ENCODE data around the gene XPO4.

The XPO4 gene

DNA sequence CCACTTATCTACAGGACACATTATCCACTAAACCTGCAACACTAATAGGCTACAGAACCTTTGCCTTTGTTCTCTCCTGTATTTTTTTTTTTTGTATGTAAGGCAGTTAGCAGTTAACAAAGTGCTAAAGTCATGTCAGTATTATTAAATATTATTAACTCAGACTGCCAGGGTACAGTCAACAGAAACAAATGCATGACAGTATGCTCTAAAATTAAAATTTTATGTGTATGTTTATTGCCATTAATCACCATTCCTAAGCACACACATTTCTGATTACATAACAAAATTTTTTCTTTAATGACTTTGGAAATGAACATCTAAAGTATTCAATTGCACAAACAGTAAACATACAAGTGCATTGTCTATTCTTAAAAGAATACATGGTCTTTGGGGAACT, 41.7 kb downstream of the XPO4 start:
- Histone ChIP-seq H3K36me3 (ENCODE audit: insufficient read depth, insufficient read length, low read length) (peaks cover 25% of the 10 kb centered on the region), H3K4me1 (ENCODE audit: insufficient read depth, insufficient read length) (no peaks in the 10 kb centered on the region), H3K9me3 (ENCODE audit: insufficient read depth, low read length) (no peaks in the 10 kb centered on the region), H3K9ac (ENCODE audit: insufficient read length, low read depth) (no peak overlapping the region), H3K27me3 (ENCODE audit: insufficient read depth, insufficient read length) (no peaks in the 10 kb centered on the region), H3K4me3 (ENCODE audit: insufficient read length, low read depth) (no peak overlapping the region)
- no peak for DNase-seq (ENCODE audit: low read depth, low spot score)
- TF ChIP-seq ZNF274 (IDR thresholded peaks at IDR 0.05; ENCODE audit: low read depth, low read length) (no peak), SUZ12 (IDR thresholded peaks at IDR 0.05; ENCODE audit: extremely low read depth, insufficient read depth, insufficient read length) (no peak), YY1 (IDR thresholded peaks at IDR 0.05; ENCODE audit: insufficient read depth, insufficient read length) (no peak)

DNA sequence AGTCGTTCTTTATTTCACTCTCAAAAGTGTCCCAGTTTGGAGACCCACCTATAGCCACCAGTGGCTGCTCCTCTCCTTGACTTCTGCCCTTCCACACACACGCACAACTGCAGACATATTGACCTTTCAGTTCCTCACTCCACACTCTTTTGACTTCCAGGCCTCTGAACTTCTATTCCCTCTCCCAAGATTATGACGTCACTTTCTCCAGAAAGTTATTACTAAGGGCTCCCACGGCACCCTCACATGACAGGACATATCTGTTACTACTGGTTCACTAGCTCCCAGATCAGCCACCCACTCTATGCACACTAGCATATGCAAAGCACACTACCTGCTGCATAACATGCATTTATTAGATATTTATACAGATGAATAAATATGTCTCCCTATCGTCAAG, 45.9 kb downstream of the XPO4 start:
- H3K9ac ChIP-seq (ENCODE audit: insufficient read length, low read depth) = no peak overlapping the region
- peaks cover 19% of the 10 kb centered on the region for H3K36me3 ChIP-seq (ENCODE audit: insufficient read depth, insufficient read length, low read length)
- TF ChIP-seq YY1 (IDR thresholded peaks at IDR 0.05; ENCODE audit: insufficient read depth, insufficient read length) = no peak
- no peak for TF ChIP-seq ZNF274 (IDR thresholded peaks at IDR 0.05; ENCODE audit: low read depth, low read length)
- TF ChIP-seq SUZ12 (IDR thresholded peaks at IDR 0.05; ENCODE audit: extremely low read depth, insufficient read depth, insufficient read length) = no peak
- H3K4me1 ChIP-seq (ENCODE audit: insufficient read depth, insufficient read length) = no peaks in the 10 kb centered on the region
- DNase-seq (ENCODE audit: low read depth, low spot score) = no peak
- no peaks in the 10 kb centered on the region for H3K9me3 ChIP-seq (ENCODE audit: insufficient read depth, low read length)
- no peaks in the 10 kb centered on the region for H3K27me3 ChIP-seq (ENCODE audit: insufficient read depth, insufficient read length)
- H3K4me3 ChIP-seq (ENCODE audit: insufficient read length, low read depth) = no peak overlapping the region

DNA sequence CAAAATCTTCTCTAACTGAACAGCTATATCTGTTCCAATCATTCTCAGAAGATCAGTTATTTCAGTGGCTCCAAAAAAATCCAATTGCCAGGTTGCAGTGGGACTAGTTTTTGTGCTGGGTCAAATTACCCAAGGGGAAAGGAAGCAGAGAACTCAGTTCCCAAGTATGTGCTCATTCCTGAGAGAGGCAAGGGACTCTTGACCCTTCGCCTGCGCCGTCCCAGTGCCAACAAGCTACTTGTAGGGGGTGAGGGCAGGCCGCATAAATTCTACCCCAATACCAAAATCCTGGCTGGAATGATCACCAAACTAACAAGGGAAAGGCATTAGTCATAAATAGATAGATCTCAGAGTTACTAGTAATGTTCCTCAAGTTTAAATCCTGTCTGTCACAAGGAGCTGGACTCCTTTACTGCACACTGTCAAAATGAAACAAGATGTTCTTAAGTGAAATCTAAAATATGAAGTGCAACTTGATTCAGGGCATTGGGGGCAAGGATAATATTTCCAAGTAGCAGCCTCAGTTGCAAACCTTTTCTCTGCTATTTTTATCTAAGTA, 50.6 kb downstream of the XPO4 start:
- Histone ChIP-seq H3K36me3 (ENCODE audit: insufficient read depth, insufficient read length, low read length) (peaks cover 9% of the 10 kb centered on the region), H3K4me3 (ENCODE audit: insufficient read length, low read depth) (no peak overlapping the region), H3K4me1 (ENCODE audit: insufficient read depth, insufficient read length) (no peaks in the 10 kb centered on the region), H3K9me3 (ENCODE audit: insufficient read depth, low read length) (no peaks in the 10 kb centered on the region), H3K27me3 (ENCODE audit: insufficient read depth, insufficient read length) (no peaks in the 10 kb centered on the region), H3K9ac (ENCODE audit: insufficient read length, low read depth) (no peak overlapping the region)
- no peak for DNase-seq (ENCODE audit: low read depth, low spot score)
- no peak for TF ChIP-seq ZNF274 (IDR thresholded peaks at IDR 0.05; ENCODE audit: low read depth, low read length)

DNA sequence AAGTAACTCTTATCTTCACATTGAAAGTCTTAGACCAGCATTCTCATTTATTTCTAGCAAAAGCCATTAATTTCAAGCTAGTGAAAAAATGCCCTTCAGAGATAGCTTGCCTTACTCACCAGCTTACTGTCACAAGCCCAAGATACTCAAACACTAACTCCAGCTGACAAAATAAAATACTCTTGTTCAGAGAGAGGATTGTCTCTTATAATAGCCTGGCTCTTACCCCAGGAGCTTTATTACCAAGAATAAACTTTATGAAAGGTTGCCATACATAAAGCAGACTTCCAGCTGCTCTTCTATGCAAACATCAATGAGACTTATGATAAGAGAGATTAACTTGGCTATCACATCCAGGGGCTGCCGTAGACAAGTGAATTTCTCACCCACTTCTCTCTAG, 53.6 kb downstream of the XPO4 start:
- no peak overlapping the region for H3K9ac ChIP-seq (ENCODE audit: insufficient read length, low read depth)
- TF ChIP-seq SUZ12 (IDR thresholded peaks at IDR 0.05; ENCODE audit: extremely low read depth, insufficient read depth, insufficient read length) (no peak), YY1 (IDR thresholded peaks at IDR 0.05; ENCODE audit: insufficient read depth, insufficient read length) (no peak), ZNF274 (IDR thresholded peaks at IDR 0.05; ENCODE audit: low read depth, low read length) (no peak)
- no peak for DNase-seq (ENCODE audit: low read depth, low spot score)
- no peak overlapping the region for H3K4me3 ChIP-seq (ENCODE audit: insufficient read length, low read depth)
- H3K27me3 ChIP-seq (ENCODE audit: insufficient read depth, insufficient read length) = no peaks in the 10 kb centered on the region
- H3K4me1 ChIP-seq (ENCODE audit: insufficient read depth, insufficient read length) = no peaks in the 10 kb centered on the region
- no peaks in the 10 kb centered on the region for H3K36me3 ChIP-seq (ENCODE audit: insufficient read depth, insufficient read length, low read length)
- H3K9me3 ChIP-seq (ENCODE audit: insufficient read depth, low read length) = no peaks in the 10 kb centered on the region

DNA sequence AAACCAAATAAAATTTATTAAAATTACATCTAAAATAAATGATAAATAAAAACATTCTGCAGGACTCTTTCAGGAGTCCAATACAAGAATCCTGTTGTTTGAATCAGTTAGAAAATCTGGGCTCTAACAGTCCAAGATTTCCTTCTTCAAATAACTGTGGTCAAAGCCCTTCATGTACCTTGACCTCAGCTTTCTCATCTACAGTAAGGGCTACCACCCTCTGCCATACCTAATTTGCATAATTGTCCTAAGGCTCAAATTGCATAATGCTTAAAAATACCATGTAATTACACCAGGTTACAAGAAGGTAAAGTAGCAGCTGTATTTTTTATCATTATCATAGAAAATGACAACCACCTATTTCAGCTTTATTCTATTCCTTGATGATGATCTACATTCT, 54.3 kb downstream of the XPO4 start:
- Histone ChIP-seq H3K36me3 (ENCODE audit: insufficient read depth, insufficient read length, low read length) (no peaks in the 10 kb centered on the region), H3K9ac (ENCODE audit: insufficient read length, low read depth) (no peak overlapping the region), H3K9me3 (ENCODE audit: insufficient read depth, low read length) (no peaks in the 10 kb centered on the region), H3K4me3 (ENCODE audit: insufficient read length, low read depth) (no peak overlapping the region), H3K27me3 (ENCODE audit: insufficient read depth, insufficient read length) (no peaks in the 10 kb centered on the region), H3K4me1 (ENCODE audit: insufficient read depth, insufficient read length) (no peaks in the 10 kb centered on the region)
- TF ChIP-seq SUZ12 (IDR thresholded peaks at IDR 0.05; ENCODE audit: extremely low read depth, insufficient read depth, insufficient read length) = no peak
- no peak for TF ChIP-seq ZNF274 (IDR thresholded peaks at IDR 0.05; ENCODE audit: low read depth, low read length)
- TF ChIP-seq YY1 (IDR thresholded peaks at IDR 0.05; ENCODE audit: insufficient read depth, insufficient read length) = no peak
- no peak for DNase-seq (ENCODE audit: low read depth, low spot score)

DNA sequence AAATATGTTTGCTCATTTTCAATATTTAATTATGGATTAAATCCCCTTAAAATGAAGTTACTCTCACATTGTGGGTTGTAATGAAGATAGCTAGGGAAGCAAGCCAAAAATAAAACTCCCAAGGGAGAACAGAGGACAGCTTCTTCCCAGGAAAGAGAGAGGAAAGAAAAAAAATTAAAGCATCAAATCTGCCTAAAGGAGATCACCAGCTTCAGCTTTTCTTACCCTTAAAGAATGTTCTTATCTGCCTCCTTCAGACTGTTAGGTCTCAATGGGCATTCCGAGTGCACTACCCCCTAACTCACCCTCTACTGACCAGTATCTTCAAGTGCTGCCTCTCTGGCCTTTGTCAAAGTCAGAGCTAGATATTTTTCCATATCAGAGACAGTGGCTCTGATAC, 55.2 kb downstream of the XPO4 start:
- no peak overlapping the region for H3K4me3 ChIP-seq (ENCODE audit: insufficient read length, low read depth)
- DNase-seq (ENCODE audit: low read depth, low spot score) = no peak
- peaks cover 8% of the 10 kb centered on the region for H3K36me3 ChIP-seq (ENCODE audit: insufficient read depth, insufficient read length, low read length)
- H3K9me3 ChIP-seq (ENCODE audit: insufficient read depth, low read length) = no peaks in the 10 kb centered on the region
- no peaks in the 10 kb centered on the region for H3K4me1 ChIP-seq (ENCODE audit: insufficient read depth, insufficient read length)
- H3K9ac ChIP-seq (ENCODE audit: insufficient read length, low read depth) = no peak overlapping the region
- H3K27me3 ChIP-seq (ENCODE audit: insufficient read depth, insufficient read length) = no peaks in the 10 kb centered on the region
- TF ChIP-seq YY1 (IDR thresholded peaks at IDR 0.05; ENCODE audit: insufficient read depth, insufficient read length) (no peak), ZNF274 (IDR thresholded peaks at IDR 0.05; ENCODE audit: low read depth, low read length) (no peak), SUZ12 (IDR thresholded peaks at IDR 0.05; ENCODE audit: extremely low read depth, insufficient read depth, insufficient read length) (no peak)

DNA sequence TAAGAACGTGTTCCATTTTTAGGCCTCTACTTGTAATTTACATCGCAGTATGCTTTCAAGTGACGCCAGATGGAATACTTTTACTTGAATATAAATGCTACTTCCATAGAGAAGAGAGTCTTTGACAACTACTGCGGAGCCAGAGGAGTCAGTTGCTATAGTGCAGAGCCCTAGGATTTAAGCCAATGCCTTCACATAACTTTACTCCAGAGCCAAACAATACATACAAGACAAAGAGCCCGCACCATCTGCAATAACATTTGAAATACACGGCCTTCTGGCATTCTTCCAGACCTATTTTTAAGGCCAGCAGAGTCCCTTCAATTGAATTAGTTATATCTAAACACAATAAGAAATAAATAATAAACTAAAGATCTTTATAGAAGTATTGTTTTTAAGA, 59.4 kb downstream of the XPO4 start:
- Histone ChIP-seq H3K9ac (ENCODE audit: insufficient read length, low read depth) (no peak overlapping the region), H3K4me3 (ENCODE audit: insufficient read length, low read depth) (no peak overlapping the region), H3K4me1 (ENCODE audit: insufficient read depth, insufficient read length) (no peaks in the 10 kb centered on the region), H3K36me3 (ENCODE audit: insufficient read depth, insufficient read length, low read length) (peaks cover 41% of the 10 kb centered on the region), H3K27me3 (ENCODE audit: insufficient read depth, insufficient read length) (no peaks in the 10 kb centered on the region), H3K9me3 (ENCODE audit: insufficient read depth, low read length) (no peaks in the 10 kb centered on the region)
- DNase-seq (ENCODE audit: low read depth, low spot score) = no peak
- TF ChIP-seq YY1 (IDR thresholded peaks at IDR 0.05; ENCODE audit: insufficient read depth, insufficient read length) = no peak
- no peak for TF ChIP-seq SUZ12 (IDR thresholded peaks at IDR 0.05; ENCODE audit: extremely low read depth, insufficient read depth, insufficient read length)
- no peak for TF ChIP-seq ZNF274 (IDR thresholded peaks at IDR 0.05; ENCODE audit: low read depth, low read length)

DNA sequence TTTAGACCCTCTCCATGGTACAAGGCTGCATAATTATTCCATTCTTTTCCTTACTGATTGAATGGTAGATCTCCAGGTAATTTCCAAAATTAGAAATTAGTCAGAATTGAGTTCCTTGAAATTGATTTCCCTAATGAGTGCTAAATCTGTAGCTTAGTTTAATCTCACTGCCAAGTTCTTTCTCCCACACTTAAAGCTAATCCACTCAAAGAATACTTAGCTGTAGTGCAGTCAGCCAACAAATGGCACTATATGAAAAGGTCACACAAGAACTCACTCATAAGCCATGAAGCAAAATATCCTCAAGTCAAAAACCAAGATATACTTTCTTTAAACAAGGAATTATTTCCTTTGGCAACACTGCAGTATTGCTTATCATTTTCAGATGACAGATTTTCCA, 62.0 kb downstream of the XPO4 start:
- no peak overlapping the region for H3K4me3 ChIP-seq (ENCODE audit: insufficient read length, low read depth)
- H3K36me3 ChIP-seq (ENCODE audit: insufficient read depth, insufficient read length, low read length) = peaks cover 57% of the 10 kb centered on the region
- no peak for DNase-seq (ENCODE audit: low read depth, low spot score)
- no peak for TF ChIP-seq ZNF274 (IDR thresholded peaks at IDR 0.05; ENCODE audit: low read depth, low read length)
- TF ChIP-seq YY1 (IDR thresholded peaks at IDR 0.05; ENCODE audit: insufficient read depth, insufficient read length) = no peak
- TF ChIP-seq SUZ12 (IDR thresholded peaks at IDR 0.05; ENCODE audit: extremely low read depth, insufficient read depth, insufficient read length) = no peak
- no peaks in the 10 kb centered on the region for H3K9me3 ChIP-seq (ENCODE audit: insufficient read depth, low read length)
- no peaks in the 10 kb centered on the region for H3K4me1 ChIP-seq (ENCODE audit: insufficient read depth, insufficient read length)
- H3K9ac ChIP-seq (ENCODE audit: insufficient read length, low read depth) = no peak overlapping the region
- H3K27me3 ChIP-seq (ENCODE audit: insufficient read depth, insufficient read length) = no peaks in the 10 kb centered on the region
